Lung (tissue), 12 donors: Measurements from ENCODE around the gene BBX. TPM values are rescaled to one million over a fixed set of nuclear protein-coding genes. Genes with fewer than 3 reads are reported as not detected.
"Not testable (repeated sequence)": the region's sequence is repeated elsewhere in the genome, so short reads cannot be mapped to it uniquely, and the experiment has no call there.

Experiments used
- ATAC-seq: fragments of 200-7000 bp; cut with Tn5 transposase; one replicate; pipeline ENCODE4 v1.9.1; 2020; ENCODE audit warnings: moderate number of reproducible peaks; ENCODE audit not compliant: insufficient read depth, low FRiP score
- DNase-seq, 3 donors: peaks; one replicate each; pipeline ENCODE4 v3.0.0-alpha.2; 2013 to 2017
- H3K27ac ChIP-seq, 2 donors: one replicate each; pipeline ENCODE4 v1.5.1; 2013; ENCODE audit warnings: mild to moderate bottlenecking in 2 of 2, moderate library complexity in 2 of 2, control low read depth in 1 of 2, inconsistent platforms in 1 of 2, low read depth in 1 of 2, low read length in 1 of 2
- H3K27me3 ChIP-seq, 3 donors: one replicate each; pipeline ENCODE4 v1.5.1; 2013; ENCODE audit warnings: low read length in 2 of 3; ENCODE audit not compliant: control insufficient read depth in 3 of 3, insufficient read depth in 3 of 3
- H3K36me3 ChIP-seq, 4 donors: one replicate each; pipeline ENCODE4 v1.5.1; 2013; ENCODE audit warnings: low read length in 4 of 4, mild to moderate bottlenecking in 1 of 4, moderate library complexity in 1 of 4; ENCODE audit not compliant: control insufficient read depth in 4 of 4, insufficient read depth in 4 of 4
- H3K4me1 ChIP-seq, 5 donors: one replicate each; pipeline ENCODE4 v1.5.1; 2013; ENCODE audit warnings: low read length in 5 of 5, mild to moderate bottlenecking in 2 of 5, moderate library complexity in 1 of 5; ENCODE audit not compliant: control insufficient read depth in 5 of 5, insufficient read depth in 5 of 5
- H3K4me3 ChIP-seq: one replicate; pipeline ENCODE4 v1.5.1; 2013; ENCODE audit warnings: mild to moderate bottlenecking, control low read depth, moderate library complexity
- H3K9ac ChIP-seq, 2 donors: one replicate each; pipeline ENCODE4 v1.5.1; 2013; ENCODE audit warnings: low read length in 2 of 2, control low read depth in 1 of 2; ENCODE audit not compliant: insufficient read depth in 1 of 2
- H3K9me3 ChIP-seq, 4 donors: one replicate each; pipeline ENCODE4 v1.5.1; 2013; ENCODE audit warnings: low read length in 3 of 4, mild to moderate bottlenecking in 1 of 4, moderate library complexity in 1 of 4; ENCODE audit not compliant: control insufficient read depth in 4 of 4, insufficient read depth in 3 of 4
- WGBS, 2 donors: extraction: QIAGEN DNeasy Blood & Tissue Kit; methylation state at CpG; one replicate each; pipeline ENCODE4 v1.1.7; 2013; 5-methylcytosine and 5-hydroxymethylcytosine counted together
- polyA plus RNA-seq, 2 donors: library from polyadenylated mRNA; stranded (reverse); fragments of 200-250 nt; gene quantifications; one replicate each; pipeline ENCODE4 v1.2.1, GENCODE V29; 2013
- total RNA-seq, 2 donors: library from RNA; depleted of rRNA in 1 of 2; stranded (reverse); fragments of >200 nt in 1 of 2; gene quantifications; one replicate each; pipeline ENCODE4 v1.2.1, GENCODE V29; 2014 to 2021
- TF ChIP-seq, protein P1 (sequence below): IDR thresholded peaks from 2 replicates; pipeline ENCODE4 v1.5.1; 2012; ENCODE audit warnings: mild to moderate bottlenecking; ENCODE audit errors: control extremely low read depth, extremely low read depth
- donor health status: control.
- donor health status: control.
- donor health status: Bipolar disorder and iron deficiency.
- donor health status: healthy.
- donor health status: DM: yes; HTN: yes; CAD: no.

BBX gene
- total and polyA plus RNA-seq, 4 donors: 6.3 to 93.3 (median 25.1) TPM

- H3K36me3 ChIP-seq: no peaks in the 10 kb centered on the region
- H3K27me3 ChIP-seq: no peaks in the 10 kb centered on the region
- no peak overlapping the region for H3K9ac ChIP-seq
- no peak overlapping the region for H3K27ac ChIP-seq
- TF ChIP-seq, protein P1, sequence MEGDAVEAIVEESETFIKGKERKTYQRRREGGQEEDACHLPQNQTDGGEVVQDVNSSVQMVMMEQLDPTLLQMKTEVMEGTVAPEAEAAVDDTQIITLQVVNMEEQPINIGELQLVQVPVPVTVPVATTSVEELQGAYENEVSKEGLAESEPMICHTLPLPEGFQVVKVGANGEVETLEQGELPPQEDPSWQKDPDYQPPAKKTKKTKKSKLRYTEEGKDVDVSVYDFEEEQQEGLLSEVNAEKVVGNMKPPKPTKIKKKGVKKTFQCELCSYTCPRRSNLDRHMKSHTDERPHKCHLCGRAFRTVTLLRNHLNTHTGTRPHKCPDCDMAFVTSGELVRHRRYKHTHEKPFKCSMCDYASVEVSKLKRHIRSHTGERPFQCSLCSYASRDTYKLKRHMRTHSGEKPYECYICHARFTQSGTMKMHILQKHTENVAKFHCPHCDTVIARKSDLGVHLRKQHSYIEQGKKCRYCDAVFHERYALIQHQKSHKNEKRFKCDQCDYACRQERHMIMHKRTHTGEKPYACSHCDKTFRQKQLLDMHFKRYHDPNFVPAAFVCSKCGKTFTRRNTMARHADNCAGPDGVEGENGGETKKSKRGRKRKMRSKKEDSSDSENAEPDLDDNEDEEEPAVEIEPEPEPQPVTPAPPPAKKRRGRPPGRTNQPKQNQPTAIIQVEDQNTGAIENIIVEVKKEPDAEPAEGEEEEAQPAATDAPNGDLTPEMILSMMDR: peak; percentile 18
- peaks cover 0 to under 1% (median 0%) of the 10 kb centered on the region in 5 donors for H3K4me1 ChIP-seq
- peak in 2 of 3 donors; percentile 56 to 78 for DNase-seq
- 31 to 44% methylated on average over 2 of the region's 2 CpGs for WGBS, 2 donors
- H3K9me3 ChIP-seq: no peaks in the 10 kb centered on the region
- ATAC-seq: peak; percentile 75
- H3K4me3 ChIP-seq: no peak overlapping the region
These were observed 167.9 kb downstream of the BBX start for GRCh38 chr3:107690522-107691138.

GRCh38 chr3:107691984-107692383 lies 169.2 kb downstream of the BBX start:
- not testable (repeated sequence) for DNase-seq, H3K4me3 ChIP-seq, H3K36me3 ChIP-seq, H3K27ac ChIP-seq, H3K27me3 ChIP-seq, H3K9ac ChIP-seq, H3K9me3 ChIP-seq, H3K4me1 ChIP-seq, ATAC-seq
- 94 to 97% methylated on average over 5 of the region's 5 CpGs for WGBS, 2 donors

GRCh38 chr3:107697348-107697747 lies 174.6 kb downstream of the BBX start:
- WGBS, 2 donors: 42 to 45% methylated on average over 3 to 5 of the region's 6 CpGs
- H3K9me3 ChIP-seq, H3K9ac ChIP-seq, ATAC-seq, H3K27ac ChIP-seq, DNase-seq, H3K4me1 ChIP-seq, H3K36me3 ChIP-seq, H3K4me3 ChIP-seq, H3K27me3 ChIP-seq: not testable (repeated sequence)

DNA sequence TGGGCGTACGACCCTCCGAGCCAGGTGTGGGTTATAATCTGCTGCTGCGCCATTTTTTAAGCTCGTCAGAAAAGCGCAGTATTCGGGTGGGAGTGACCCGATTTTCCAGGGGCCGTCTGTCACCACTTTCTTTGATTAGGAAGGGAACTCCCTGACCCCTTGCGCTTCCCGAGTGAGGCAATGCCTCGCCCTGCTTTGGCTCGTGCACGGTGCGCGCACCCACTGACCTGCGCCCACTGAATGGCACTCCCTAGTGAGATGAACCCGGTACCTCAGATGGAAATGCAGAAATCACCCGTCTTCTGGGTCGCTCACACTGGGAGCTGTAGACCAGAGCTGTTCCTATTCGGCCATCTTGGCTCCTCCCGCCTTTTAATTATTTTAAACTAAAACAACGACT lies 175.1 kb downstream of the BBX start:
- DNase-seq, H3K4me1 ChIP-seq, H3K9ac ChIP-seq, H3K9me3 ChIP-seq, H3K36me3 ChIP-seq, ATAC-seq, H3K27me3 ChIP-seq: not testable (repeated sequence)
- peak overlapping the region in 1 of 2 donors; percentile 53 for H3K27ac ChIP-seq
- H3K4me3 ChIP-seq: peak overlapping the region; percentile 42
- 46 to 70% methylated on average over 23 of the region's 23 CpGs for WGBS, 2 donors

DNA sequence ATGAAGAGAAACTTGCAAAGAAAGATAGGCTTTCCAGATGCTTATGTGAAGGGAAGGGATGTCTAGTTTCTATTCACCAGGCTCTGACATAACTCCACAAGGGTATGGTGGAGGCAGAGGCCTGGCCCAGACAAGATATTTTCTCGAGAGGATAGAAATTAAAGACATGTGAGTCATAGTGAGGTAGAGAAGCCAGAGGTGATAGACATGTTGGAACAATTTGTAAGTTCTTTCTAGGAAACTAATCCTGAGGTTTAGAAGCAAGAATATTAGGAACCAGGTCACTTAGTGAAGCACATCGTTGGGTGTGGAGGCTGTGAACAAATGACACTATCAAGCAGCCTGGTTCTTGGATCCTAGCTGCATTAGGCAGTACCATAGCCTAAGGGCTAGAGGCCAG lies 176.9 kb downstream of the BBX start:
- Histone ChIP-seq H3K27ac (no peak overlapping the region), H3K4me3 (no peak overlapping the region), H3K36me3 (no peaks in the 10 kb centered on the region), H3K9me3 (no peaks in the 10 kb centered on the region), H3K4me1 (peaks cover 0 to 5% (median 0%) of the 10 kb centered on the region in 5 donors), H3K9ac (no peak overlapping the region), H3K27me3 (no peaks in the 10 kb centered on the region)
- 88 to 94% methylated on average over 2 of the region's 2 CpGs for WGBS, 2 donors
- no peak for ATAC-seq
- no peak for DNase-seq
- TF ChIP-seq, protein P1: no peak
